NCI-H1930 (cell line): ENCODE data around the gene BORCS5.

Experiments used
- DNase-seq, 2 experiments: peaks; one replicate each; lab custom pipeline; 2025; lab: John Stamatoyannopoulos, UW

The BORCS5 gene

DNA sequence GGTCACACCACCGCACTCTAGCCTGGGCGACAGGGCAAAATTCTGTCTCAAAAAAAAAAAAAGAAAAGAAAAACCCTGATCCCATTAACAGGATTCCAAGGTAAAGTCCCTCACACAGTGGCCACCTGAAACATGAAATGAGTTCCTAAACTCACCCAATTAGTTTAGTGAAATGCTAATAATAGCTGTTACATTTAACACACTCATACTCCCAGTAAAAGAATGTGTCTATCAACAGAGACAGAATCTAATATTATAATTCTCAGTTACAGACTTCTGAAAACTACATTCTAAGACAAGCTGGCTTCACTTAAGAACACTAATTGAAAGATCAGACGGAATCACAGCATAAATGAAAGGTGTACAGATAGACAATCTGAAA is 161.6 kb downstream of the BORCS5 start:
- no peak for DNase-seq

DNA sequence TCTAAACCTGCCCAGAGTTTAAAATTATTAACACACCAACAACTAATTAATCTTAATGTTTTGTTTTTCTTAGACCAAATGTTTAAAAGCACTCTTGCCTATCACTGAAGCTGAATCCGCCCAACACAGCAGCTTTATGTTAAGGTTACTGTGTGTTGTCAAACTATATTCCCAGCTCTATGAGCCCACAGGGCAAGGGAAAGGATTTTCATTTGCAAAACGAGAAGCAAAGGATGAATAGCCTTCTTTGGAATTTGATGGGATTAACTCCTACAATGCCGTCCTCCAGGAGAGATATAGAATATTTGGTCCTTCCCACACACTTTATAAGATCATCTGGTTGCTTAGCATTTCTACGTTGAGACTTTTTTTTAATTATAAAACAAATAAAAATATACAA is 162.0 kb downstream of the BORCS5 start:
- DNase-seq: no peak
